ENCODE data around the gene TM4SF4.

The TM4SF4 gene

DNA sequence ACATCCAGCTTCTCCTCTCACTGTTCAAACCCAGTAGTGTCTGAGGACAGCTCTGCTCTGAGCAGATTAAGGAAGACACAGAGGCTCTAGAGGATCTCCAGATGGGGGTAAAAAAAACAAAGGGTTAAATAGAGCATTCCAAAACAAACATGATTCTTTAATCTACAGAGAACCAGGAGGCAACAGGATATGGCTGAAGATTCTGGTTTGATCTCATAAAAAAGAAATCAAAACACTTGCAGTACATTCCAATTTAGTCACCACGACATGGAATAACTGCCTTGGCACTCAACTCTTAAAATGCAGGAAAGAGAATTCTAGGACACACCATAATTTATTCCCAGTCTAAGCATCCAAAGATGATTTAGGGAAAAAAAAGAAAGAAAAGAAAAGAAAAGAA is 32.0 kb downstream of the TM4SF4 start:
- no peak for TF ChIP-seq EZH2phosphoT487 (IDR thresholded peaks at IDR 0.05; ENCODE audit: low read length)
- TF ChIP-seq, protein P1, sequence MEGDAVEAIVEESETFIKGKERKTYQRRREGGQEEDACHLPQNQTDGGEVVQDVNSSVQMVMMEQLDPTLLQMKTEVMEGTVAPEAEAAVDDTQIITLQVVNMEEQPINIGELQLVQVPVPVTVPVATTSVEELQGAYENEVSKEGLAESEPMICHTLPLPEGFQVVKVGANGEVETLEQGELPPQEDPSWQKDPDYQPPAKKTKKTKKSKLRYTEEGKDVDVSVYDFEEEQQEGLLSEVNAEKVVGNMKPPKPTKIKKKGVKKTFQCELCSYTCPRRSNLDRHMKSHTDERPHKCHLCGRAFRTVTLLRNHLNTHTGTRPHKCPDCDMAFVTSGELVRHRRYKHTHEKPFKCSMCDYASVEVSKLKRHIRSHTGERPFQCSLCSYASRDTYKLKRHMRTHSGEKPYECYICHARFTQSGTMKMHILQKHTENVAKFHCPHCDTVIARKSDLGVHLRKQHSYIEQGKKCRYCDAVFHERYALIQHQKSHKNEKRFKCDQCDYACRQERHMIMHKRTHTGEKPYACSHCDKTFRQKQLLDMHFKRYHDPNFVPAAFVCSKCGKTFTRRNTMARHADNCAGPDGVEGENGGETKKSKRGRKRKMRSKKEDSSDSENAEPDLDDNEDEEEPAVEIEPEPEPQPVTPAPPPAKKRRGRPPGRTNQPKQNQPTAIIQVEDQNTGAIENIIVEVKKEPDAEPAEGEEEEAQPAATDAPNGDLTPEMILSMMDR (IDR thresholded peaks at IDR 0.05; ENCODE audit: low read length), result no peak
- no peak for TF ChIP-seq EZH2 (optimal IDR thresholded peaks at IDR 0.05; ENCODE audit: low read depth, low read length)
- no peaks in the 10 kb centered on the region for H3K27me3 ChIP-seq (replicated peaks; ENCODE audit: insufficient read depth, low read length)
- no peak for DNase-seq
- H3K4me3 ChIP-seq (ENCODE audit: low read length), result no peak overlapping the region
- no peaks in the 10 kb centered on the region for H4K20me1 ChIP-seq (ENCODE audit: insufficient read depth, low read length)
- no peaks in the 10 kb centered on the region for H3K9me3 ChIP-seq (replicated peaks; ENCODE audit: insufficient read depth, low read length)
- H3F3A ChIP-seq (ENCODE audit: insufficient read depth, low read length), result no peaks in the 10 kb centered on the region
- no peak overlapping the region for H3K9ac ChIP-seq (ENCODE audit: low read length)
- no peaks in the 10 kb centered on the region for H3K4me1 ChIP-seq (ENCODE audit: low read length)
- no peak overlapping the region for H3K27ac ChIP-seq (ENCODE audit: low read length)
- no peaks in the 10 kb centered on the region for H3K9me2 ChIP-seq (replicated peaks; ENCODE audit: insufficient read depth, low read length)
- H3K36me3 ChIP-seq (replicated peaks; ENCODE audit: insufficient read depth, low read length), result no peaks in the 10 kb centered on the region
- H2AFZ ChIP-seq (ENCODE audit: low read length), result no peak overlapping the region
- H3K4me2 ChIP-seq (ENCODE audit: low read depth, low read length), result no peak overlapping the region
- no peaks in the 10 kb centered on the region for H3K79me2 ChIP-seq (ENCODE audit: low read length)

DNA sequence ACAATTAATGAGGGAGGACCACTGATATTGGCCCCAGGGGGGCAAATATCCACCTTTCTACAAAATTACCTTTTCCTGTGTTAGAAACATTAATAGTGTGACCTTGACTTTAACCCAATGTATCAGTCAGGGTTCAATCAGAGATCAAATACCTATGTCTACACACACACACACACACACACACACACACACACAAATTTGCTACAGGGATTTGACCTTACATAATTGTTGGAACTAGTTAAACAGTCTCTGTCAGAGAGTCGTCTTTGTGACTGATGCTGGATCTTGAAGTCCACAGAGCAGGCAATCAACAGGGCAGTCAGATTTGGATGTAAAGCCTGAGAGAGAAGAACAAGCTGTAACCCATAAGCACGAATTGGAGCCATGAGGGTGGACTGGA is 32.5 kb downstream of the TM4SF4 start:
- Histone ChIP-seq H3K4me1 (ENCODE audit: low read length) (no peaks in the 10 kb centered on the region), H3K4me2 (ENCODE audit: low read depth, low read length) (no peak overlapping the region), H3K9ac (ENCODE audit: low read length) (no peak overlapping the region)

DNA sequence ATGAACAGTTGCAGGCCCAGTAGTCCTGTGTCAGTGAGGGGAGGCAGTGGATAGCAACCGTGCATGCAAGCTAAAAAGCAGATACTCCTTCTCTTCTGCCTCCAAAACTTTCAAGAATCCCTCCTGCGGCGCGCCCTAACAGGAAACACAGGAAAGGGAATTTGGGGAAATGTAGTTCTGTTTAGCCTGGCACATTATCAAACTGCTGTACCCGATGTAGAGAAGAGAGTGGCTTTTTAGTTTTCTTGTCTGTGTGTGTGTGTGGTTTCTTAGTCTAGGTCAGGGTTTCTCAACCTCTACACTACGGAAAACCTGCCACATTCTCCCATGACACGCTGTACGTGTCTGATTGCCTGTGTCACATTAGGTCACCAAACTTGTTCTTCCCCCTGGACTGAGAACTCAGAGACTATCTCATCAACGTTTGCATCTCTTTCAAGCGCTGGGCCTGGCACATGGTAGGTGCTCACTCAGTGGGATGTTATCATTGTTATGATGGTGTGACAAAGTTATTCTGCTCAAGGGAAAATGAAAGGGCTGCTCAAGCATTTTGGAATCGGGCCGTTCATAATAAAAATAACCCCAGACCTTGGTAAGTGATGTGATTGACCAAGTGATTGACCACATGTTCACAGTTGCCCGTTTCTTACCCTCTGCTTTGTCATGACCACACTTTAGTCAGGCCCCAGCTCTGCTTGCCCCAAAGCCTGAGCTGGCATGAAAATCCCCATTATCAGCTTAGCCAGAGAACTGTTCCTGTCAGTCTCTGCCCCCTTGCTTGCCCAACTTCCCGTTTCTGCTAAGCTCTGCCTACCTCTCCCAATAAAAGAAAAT is 33.2 kb downstream of the TM4SF4 start:
- Histone ChIP-seq H3K36me3 (replicated peaks; ENCODE audit: insufficient read depth, low read length) (no peaks in the 10 kb centered on the region), H3K79me2 (ENCODE audit: low read length) (no peaks in the 10 kb centered on the region), H2AFZ (ENCODE audit: low read length) (no peak overlapping the region), H3K9me2 (replicated peaks; ENCODE audit: insufficient read depth, low read length) (no peaks in the 10 kb centered on the region), H4K20me1 (ENCODE audit: insufficient read depth, low read length) (no peaks in the 10 kb centered on the region), H3K27me3 (replicated peaks; ENCODE audit: insufficient read depth, low read length) (no peaks in the 10 kb centered on the region), H3K4me1 (ENCODE audit: low read length) (no peaks in the 10 kb centered on the region), H3K4me2 (ENCODE audit: low read depth, low read length) (no peak overlapping the region), H3K9ac (ENCODE audit: low read length) (no peak overlapping the region), H3K9me3 (replicated peaks; ENCODE audit: insufficient read depth, low read length) (no peaks in the 10 kb centered on the region), H3K4me3 (ENCODE audit: low read length) (no peak overlapping the region), H3F3A (ENCODE audit: insufficient read depth, low read length) (no peaks in the 10 kb centered on the region), H3K27ac (ENCODE audit: low read length) (no peak overlapping the region)
- DNase-seq, result no peak
- TF ChIP-seq EZH2phosphoT487 (IDR thresholded peaks at IDR 0.05; ENCODE audit: low read length) (no peak), EZH2 (optimal IDR thresholded peaks at IDR 0.05; ENCODE audit: low read depth, low read length) (no peak)

More for the DNA sequence above, 32.5 kb downstream of the TM4SF4 start:
- Histone ChIP-seq H4K20me1 (ENCODE audit: insufficient read depth, low read length) (no peaks in the 10 kb centered on the region), H3F3A (ENCODE audit: insufficient read depth, low read length) (no peaks in the 10 kb centered on the region), H3K36me3 (replicated peaks; ENCODE audit: insufficient read depth, low read length) (no peaks in the 10 kb centered on the region), H3K27ac (ENCODE audit: low read length) (no peak overlapping the region), H3K9me3 (replicated peaks; ENCODE audit: insufficient read depth, low read length) (no peaks in the 10 kb centered on the region), H2AFZ (ENCODE audit: low read length) (no peak overlapping the region), H3K27me3 (replicated peaks; ENCODE audit: insufficient read depth, low read length) (no peaks in the 10 kb centered on the region), H3K79me2 (ENCODE audit: low read length) (no peaks in the 10 kb centered on the region), H3K4me3 (ENCODE audit: low read length) (no peak overlapping the region), H3K9me2 (replicated peaks; ENCODE audit: insufficient read depth, low read length) (no peaks in the 10 kb centered on the region)
- no peak for DNase-seq
- TF ChIP-seq, protein P1 (IDR thresholded peaks at IDR 0.05; ENCODE audit: low read length), result no peak
- TF ChIP-seq EZH2 (optimal IDR thresholded peaks at IDR 0.05; ENCODE audit: low read depth, low read length), result no peak
- TF ChIP-seq EZH2phosphoT487 (IDR thresholded peaks at IDR 0.05; ENCODE audit: low read length), result no peak

DNA sequence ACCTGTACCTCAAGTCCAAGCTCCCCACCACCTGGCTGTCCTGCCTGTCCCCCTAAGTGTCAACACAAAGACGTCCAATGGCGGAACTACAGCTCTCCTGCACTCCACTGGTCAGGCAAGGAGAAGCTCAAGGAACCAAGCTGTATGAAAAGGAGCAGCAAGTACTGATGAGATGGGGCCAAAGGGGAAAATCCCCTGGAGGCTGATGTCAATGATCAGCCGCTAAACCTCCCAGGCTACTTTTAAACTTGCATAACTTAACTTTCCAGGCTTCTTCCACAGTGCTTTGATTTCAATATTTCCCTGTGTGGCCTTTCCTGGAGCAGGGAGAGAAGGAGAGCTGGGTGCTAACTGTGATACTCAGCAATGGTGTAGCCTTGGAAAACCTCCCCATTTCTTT is 35.0 kb downstream of the TM4SF4 start:
- no peaks in the 10 kb centered on the region for H3K9me3 ChIP-seq (replicated peaks; ENCODE audit: insufficient read depth, low read length)

More for the DNA sequence above, 35.0 kb downstream of the TM4SF4 start:
- DNase-seq, result no peak
- Histone ChIP-seq H2AFZ (ENCODE audit: low read length) (no peak overlapping the region), H3K27ac (ENCODE audit: low read length) (no peak overlapping the region), H3K79me2 (ENCODE audit: low read length) (no peaks in the 10 kb centered on the region), H3F3A (ENCODE audit: insufficient read depth, low read length) (no peaks in the 10 kb centered on the region), H3K9ac (ENCODE audit: low read length) (no peak overlapping the region), H3K36me3 (replicated peaks; ENCODE audit: insufficient read depth, low read length) (no peaks in the 10 kb centered on the region), H3K27me3 (replicated peaks; ENCODE audit: insufficient read depth, low read length) (no peaks in the 10 kb centered on the region), H3K4me3 (ENCODE audit: low read length) (no peak overlapping the region), H3K4me2 (ENCODE audit: low read depth, low read length) (no peak overlapping the region), H3K9me2 (replicated peaks; ENCODE audit: insufficient read depth, low read length) (no peaks in the 10 kb centered on the region), H3K4me1 (ENCODE audit: low read length) (no peaks in the 10 kb centered on the region), H4K20me1 (ENCODE audit: insufficient read depth, low read length) (no peaks in the 10 kb centered on the region)
- TF ChIP-seq, protein P1 (IDR thresholded peaks at IDR 0.05; ENCODE audit: low read length), result no peak
- TF ChIP-seq EZH2 (optimal IDR thresholded peaks at IDR 0.05; ENCODE audit: low read depth, low read length), result no peak
- TF ChIP-seq EZH2phosphoT487 (IDR thresholded peaks at IDR 0.05; ENCODE audit: low read length), result no peak
